GM18511 (cell line): ENCODE results near the gene NPC1L1.

ENCODE experiments used
- ATAC-seq: cut with Tn5 transposase; IDR thresholded peaks from one replicate; pipeline ENCODE4 v1.9.1; 2021; ENCODE audit warnings: mild to moderate bottlenecking, moderate library complexity; ENCODE audit not compliant: unreplicated experiment

NPC1L1 gene

DNA sequence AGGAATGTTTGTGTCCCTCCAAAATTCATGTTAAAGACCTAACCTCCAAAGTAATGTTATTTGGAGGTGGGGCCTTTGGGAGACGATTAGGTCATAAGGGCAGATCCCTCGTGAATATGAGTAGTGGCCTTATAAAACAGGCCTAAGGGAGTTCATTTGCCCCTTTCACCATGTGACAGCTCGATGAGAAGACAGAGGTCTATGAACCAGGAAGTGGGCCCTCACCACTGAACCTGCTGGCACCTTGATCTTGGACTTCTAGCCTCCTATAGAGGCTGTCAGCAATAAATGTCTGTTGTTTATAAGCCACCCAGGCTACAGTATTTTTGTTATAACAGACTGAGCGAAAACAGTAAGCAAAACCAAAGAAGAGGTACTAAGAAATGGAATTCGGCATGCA lies 64.8 kb downstream of the NPC1L1 start:
- ATAC-seq, result no peak

DNA sequence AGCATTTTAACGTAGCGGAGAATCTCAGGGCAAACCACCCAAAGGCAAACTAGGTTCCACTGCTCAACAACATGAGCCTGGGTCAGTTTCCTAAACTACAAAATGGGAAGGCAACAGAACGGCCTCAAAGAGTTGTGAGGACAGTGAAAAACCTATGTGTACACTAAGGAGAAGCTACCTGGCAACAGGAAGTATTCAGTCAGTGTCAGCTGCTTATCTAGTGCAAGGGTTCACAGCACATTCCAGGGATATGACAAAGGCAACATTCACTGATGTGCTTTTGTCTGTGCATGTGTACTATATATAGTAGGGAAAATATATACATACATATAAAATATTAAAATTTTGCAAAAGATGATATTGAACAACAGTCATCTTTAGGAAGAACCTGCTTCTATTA lies 67.8 kb downstream of the NPC1L1 start:
- no peak for ATAC-seq

DNA sequence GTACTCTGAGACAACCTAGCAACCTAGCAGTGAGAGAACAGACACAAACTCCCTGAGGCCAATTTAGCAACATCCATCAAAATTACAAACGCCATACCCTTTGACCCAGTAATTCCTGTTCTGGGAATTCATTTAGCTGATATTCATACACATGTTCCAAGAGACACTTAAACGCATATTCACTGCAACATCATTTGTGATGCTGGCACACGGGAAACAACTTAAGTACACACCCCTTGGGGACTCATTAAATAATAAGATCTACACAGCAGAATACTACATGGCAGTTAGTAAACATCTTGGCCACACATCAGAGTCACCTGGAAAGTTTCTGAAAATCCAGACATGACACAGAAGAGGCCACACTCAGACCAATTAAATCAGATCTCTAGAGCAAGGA lies 68.3 kb downstream of the NPC1L1 start:
- ATAC-seq, result no peak

DNA sequence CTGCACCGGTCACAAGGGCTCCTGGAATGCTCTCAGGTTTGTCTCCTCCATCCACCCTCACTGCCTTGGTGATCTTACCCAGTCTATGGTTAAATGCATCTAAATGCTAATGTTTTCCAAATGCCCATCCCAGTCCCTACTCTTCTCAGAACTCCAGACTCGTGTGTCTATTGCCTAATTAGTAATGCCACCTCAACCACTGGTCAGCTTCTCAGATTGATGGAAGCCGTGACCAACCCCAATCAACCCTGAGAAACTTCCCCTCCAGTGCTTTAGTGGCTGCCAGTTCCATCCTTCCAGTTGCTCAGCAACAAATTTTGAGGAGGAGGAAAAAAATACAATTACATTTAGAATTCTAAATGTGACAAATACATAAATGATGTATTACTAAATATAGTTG lies 69.3 kb downstream of the NPC1L1 start:
- no peak for ATAC-seq

DNA sequence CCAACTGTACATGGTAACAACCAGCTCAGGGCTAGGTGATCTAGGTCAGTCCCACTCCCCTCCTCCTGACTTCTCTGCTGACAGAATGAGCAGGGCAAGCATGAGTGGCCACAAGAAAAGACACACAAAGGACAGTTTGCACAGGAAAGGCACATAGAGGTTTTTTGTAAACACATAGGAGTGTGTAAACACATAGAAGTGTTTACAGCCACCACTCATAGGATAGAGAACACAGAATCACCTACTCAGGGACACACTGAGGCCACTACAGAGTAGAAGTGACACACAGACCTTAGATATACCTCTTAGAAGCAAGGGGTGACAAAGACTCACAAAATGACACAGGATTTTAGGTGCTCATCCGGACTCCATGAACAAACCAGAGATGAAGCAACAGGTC lies 69.7 kb downstream of the NPC1L1 start:
- no peak for ATAC-seq

DNA sequence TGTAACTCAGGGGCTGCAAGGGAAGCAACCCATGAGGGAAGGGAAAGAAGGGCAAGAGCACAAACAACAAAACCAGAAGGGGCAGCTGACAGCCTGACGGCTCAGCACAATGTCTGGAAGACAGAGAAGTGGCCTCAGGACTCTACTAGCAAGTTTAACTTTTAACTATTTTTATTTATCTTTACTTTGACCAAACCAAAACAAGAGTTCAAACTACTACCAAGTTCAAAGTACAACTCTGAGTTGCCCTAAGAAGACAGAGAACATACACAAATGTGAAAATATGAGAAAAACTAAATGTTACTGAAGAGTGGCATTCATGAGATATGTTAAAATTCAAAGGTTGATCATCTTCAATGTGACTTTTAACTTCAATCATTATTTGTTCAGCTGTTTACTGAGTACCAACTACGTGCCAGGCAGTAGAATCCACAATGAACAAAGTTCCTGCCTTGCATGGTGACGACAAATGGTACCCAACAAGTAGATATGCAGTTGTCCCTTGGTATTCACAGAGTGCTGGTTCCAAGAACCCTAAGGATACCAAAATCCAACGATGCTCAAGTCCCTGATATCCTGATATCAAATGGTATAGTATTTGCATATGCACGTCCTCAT lies 70.4 kb downstream of the NPC1L1 start:
- no peak for ATAC-seq

DNA sequence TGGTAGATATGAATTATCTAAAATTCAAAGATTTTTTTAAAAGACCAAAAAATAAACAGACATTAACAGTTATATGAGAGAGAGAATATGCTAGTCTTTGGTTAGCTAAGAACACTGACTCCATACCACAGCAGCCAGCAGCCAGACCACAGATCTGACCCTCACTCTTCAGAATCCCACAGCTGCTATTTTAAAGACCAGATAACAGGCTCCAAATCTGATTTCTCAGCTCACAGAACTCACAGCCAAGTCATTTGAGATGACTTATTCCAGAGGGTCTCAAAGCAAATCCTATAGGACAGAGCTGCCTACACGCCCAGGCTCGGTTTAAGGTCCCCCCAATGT lies 71.0 kb downstream of the NPC1L1 start:
- ATAC-seq, result no peak

DNA sequence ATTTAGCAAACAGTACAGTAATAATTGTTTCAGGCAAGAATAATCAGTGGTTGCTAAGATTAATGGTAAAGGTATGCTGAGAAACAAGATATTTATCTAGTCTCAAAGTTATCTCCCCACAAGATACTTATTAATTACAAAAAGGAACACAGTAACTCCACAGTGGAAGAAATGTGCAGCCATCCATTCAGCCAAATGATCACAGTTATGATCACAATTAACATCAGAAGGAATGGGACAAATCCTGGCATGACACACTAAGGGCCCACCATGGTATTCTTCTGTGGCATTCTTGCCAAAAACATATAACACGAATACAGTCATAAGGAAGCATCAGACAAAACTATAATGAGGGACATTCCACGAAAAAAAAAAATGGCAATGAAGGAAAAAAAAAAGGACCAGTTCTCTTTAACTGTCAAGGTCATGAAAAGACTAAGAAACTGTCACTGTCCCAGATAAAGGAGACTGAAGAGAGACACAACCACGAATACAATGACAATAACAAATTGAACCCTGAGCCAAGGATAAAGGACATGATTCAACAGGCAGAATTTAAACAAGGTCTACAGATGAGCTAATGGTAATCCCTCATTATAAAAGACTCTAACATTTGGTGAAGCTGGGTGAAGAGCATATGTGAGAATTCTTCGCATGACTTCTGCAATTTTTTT lies 71.5 kb downstream of the NPC1L1 start:
- ATAC-seq, result no peak

DNA sequence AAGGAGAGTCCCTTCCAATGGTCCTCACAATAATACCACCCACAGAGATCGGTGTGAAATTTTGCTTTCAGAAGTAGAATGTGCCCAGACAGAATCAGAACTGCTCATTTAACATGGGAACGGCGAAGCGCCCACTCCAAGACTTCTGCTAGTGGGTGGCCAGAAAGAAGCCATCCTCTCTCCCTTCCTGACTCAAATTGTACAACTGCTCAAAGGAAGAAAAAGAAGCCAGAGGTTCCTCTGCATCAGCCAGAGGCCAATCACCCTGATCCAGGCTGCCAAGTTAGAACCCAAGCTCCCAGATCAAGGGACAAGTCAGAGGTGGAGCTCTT lies 73.9 kb downstream of the NPC1L1 start:
- ATAC-seq, result no peak

DNA sequence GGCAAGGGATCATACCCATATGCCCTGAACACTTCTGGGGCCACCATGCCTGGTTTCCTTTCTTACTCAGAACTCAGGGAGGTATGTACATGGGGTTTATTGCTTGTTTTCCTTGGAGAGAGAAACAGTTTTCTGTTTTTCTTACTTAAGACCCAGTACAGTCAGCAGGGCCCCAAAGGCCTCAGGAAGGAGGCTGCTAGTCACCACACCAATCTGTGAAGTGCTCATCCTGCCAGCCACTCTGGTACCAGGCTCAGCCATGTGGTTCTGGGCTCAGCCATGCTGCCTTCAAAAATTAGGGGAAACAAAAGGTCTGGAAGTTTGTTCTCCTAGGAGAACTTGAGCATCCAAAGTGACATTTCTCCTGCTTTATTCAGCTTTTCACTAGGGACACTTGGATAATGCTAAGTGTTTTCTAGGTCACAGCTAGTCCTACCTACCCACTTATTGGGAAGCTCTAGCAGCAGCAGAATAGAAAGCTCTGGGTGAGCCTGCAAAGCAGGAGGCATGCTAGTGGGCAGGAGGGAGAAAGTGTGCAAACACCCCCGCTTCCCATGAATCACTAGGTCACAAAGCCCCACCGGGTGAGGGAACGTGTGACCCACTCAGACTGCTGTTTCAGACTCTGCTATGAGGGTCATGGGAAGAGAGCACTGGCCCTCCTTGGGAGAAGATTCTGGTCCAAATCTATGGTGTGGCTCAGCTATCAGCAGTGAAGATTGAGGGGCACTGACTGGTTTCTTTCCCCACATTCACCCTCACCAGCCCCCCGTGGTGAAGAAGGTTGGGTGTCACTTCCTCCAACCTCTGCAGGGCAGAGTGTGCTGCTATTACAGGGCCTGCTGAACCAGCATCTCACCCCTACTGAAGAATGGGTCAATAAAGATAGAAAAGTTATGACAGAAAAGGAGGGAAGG lies 74.6 kb downstream of the NPC1L1 start:
- ATAC-seq, result no peak

DNA sequence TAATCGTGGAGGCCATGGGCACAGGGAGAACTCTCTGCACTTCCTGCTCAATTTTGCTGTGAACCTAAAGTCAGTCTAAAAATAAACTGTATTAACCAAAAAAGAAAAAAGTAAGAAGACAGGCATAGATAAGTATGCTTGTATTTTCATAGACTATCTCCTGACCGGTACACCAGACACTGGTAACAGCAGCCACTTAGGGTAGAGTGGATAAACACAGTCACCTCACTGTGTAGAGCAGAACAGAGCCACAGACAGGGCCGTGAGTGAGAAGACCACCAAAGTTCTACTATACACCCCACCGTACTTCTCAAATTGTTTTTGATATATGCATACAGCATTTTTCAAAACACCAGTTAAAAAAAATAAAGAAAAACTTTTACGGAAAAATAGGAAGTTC lies 75.6 kb downstream of the NPC1L1 start:
- ATAC-seq, result no peak

DNA sequence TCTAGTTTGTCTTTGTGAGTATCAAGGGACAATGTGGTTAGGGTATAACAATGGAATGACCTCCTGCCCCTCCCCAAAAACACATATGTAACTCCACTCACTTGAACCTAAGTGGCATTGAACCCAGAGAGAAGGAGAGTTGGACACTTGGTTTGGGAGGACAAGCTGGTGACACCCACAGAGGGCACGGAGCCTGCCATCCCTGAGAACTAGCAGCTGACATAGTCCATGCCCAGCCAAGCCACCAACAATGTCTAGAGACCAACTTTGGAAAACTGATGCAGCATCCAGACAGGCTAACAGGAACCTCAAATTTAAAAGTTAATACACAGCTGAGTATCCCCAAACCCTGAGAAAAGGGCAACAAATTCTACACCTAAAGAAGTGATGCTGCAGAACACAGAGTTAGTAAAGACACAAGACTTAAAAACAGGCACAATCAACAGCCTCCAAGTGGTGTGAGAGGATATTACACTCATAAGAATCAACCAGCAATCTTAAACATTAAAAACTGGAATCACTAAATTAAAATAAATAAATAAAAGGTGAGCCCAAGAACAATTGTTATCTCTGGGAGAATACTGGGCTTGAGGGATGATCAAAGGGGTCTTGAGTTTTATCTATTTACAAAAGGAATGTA lies 77.8 kb downstream of the NPC1L1 start:
- no peak for ATAC-seq
